HL-60 (cell line): ENCODE data around the gene APBB2.

Source experiments
- DNase-seq, 2 experiments: peaks; one replicate each; pipeline ENCODE4 v3.0.0-alpha.2; 2010 to 2020; ENCODE audit warnings: low read depth in 1 of 2, low spot score in 1 of 2
- H3K27ac ChIP-seq: fragments of 250-450 bp; sonication (Bioruptor Pico); replicated peaks from 2 replicates; pipeline ENCODE4 v1.5.1; 2020; ENCODE audit warnings: mild to moderate bottlenecking, moderate library complexity
- H3K27me3 ChIP-seq: fragments of 250-450 bp; sonication (Bioruptor Pico); 2 replicates; pipeline ENCODE4 v1.5.1; 2021; ENCODE audit warnings: mild to moderate bottlenecking, moderate library complexity; ENCODE audit not compliant: insufficient read depth, poor library complexity, severe bottlenecking
- H3K4me3 ChIP-seq: replicated peaks from 2 replicates; pipeline ENCODE4 v1.5.1; 2011; ENCODE audit warnings: mild to moderate bottlenecking, control low read depth, low read length; ENCODE audit not compliant: insufficient read depth
- GABPA ChIP-seq: IDR thresholded peaks from 2 replicates; pipeline ENCODE4 v1.6.1; 2012; ENCODE audit warnings: low read depth
- POLR2AphosphoS5 ChIP-seq: IDR thresholded peaks from 2 replicates; pipeline ENCODE4 v1.6.1; 2012; ENCODE audit warnings: low read depth
- SPI1 ChIP-seq: IDR thresholded peaks from 2 replicates; pipeline ENCODE4 v1.6.1; 2012; ENCODE audit warnings: low read depth, mild to moderate bottlenecking, borderline replicate concordance
- TF ChIP-seq, protein P1 (sequence below): IDR thresholded peaks from 2 replicates; pipeline ENCODE4 v1.6.1; 2012; ENCODE audit warnings: low read depth; ENCODE audit not compliant: insufficient replicate concordance
- TF ChIP-seq, protein P2 (sequence below): IDR thresholded peaks from one replicate; pipeline ENCODE4 v1.5.1; 2011; ENCODE audit warnings: low read length, control low read depth, inconsistent platforms; ENCODE audit not compliant: insufficient read depth

The APBB2 gene

DNA sequence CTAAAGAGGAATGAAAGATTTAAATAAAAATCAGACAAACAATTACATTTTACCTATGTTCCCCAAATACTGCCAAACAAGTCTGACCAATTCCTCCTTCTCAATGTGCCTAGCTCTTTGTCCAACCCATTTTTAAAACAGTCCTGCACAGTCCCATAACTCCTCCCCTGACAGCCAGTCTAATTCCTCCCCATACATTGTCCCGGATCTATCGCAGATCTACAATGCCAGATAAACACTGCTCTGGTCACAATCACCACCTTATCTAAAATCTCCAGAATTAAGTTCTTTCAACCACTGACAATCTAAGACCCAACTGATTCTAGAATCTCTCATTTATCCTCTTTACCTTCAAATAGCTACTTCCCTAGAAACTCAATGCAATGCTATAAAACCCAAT lies 176.0 kb downstream of the APBB2 start:
- Histone ChIP-seq H3K4me3 (no peak overlapping the region), H3K27me3 (no peaks in the 10 kb centered on the region), H3K27ac (no peak overlapping the region)
- DNase-seq = no peak
- TF ChIP-seq, protein P1, sequence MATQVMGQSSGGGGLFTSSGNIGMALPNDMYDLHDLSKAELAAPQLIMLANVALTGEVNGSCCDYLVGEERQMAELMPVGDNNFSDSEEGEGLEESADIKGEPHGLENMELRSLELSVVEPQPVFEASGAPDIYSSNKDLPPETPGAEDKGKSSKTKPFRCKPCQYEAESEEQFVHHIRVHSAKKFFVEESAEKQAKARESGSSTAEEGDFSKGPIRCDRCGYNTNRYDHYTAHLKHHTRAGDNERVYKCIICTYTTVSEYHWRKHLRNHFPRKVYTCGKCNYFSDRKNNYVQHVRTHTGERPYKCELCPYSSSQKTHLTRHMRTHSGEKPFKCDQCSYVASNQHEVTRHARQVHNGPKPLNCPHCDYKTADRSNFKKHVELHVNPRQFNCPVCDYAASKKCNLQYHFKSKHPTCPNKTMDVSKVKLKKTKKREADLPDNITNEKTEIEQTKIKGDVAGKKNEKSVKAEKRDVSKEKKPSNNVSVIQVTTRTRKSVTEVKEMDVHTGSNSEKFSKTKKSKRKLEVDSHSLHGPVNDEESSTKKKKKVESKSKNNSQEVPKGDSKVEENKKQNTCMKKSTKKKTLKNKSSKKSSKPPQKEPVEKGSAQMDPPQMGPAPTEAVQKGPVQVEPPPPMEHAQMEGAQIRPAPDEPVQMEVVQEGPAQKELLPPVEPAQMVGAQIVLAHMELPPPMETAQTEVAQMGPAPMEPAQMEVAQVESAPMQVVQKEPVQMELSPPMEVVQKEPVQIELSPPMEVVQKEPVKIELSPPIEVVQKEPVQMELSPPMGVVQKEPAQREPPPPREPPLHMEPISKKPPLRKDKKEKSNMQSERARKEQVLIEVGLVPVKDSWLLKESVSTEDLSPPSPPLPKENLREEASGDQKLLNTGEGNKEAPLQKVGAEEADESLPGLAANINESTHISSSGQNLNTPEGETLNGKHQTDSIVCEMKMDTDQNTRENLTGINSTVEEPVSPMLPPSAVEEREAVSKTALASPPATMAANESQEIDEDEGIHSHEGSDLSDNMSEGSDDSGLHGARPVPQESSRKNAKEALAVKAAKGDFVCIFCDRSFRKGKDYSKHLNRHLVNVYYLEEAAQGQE = no peak
- TF ChIP-seq POLR2AphosphoS5 = no peak
- TF ChIP-seq, protein P2, sequence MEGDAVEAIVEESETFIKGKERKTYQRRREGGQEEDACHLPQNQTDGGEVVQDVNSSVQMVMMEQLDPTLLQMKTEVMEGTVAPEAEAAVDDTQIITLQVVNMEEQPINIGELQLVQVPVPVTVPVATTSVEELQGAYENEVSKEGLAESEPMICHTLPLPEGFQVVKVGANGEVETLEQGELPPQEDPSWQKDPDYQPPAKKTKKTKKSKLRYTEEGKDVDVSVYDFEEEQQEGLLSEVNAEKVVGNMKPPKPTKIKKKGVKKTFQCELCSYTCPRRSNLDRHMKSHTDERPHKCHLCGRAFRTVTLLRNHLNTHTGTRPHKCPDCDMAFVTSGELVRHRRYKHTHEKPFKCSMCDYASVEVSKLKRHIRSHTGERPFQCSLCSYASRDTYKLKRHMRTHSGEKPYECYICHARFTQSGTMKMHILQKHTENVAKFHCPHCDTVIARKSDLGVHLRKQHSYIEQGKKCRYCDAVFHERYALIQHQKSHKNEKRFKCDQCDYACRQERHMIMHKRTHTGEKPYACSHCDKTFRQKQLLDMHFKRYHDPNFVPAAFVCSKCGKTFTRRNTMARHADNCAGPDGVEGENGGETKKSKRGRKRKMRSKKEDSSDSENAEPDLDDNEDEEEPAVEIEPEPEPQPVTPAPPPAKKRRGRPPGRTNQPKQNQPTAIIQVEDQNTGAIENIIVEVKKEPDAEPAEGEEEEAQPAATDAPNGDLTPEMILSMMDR = no peak
- TF ChIP-seq GABPA = no peak
- TF ChIP-seq SPI1 = no peak

DNA sequence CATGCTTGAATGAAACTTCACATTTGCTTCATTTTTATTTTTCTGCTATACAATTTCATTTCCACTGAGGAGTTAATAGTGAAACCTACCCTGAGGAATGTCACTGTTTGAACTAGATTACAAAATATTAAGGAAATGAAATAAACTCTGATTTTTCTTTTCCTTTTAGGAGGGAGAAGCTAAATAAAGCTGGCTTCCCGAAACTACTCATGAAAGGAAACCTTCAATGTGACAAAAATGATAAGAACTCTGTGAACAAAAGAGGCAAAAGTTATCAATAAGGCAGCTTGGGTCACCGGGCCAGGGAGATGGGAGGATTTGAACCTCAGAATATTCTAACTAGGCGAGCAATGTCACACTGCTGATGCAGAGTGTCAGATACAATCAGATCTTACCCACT lies 185.2 kb downstream of the APBB2 start:
- DNase-seq = no peak
- Histone ChIP-seq H3K27ac (no peak overlapping the region), H3K27me3 (no peaks in the 10 kb centered on the region), H3K4me3 (no peak overlapping the region)
- TF ChIP-seq SPI1 = no peak
- TF ChIP-seq POLR2AphosphoS5 = no peak
- TF ChIP-seq, protein P1 = no peak
- TF ChIP-seq, protein P2 = no peak
- TF ChIP-seq GABPA = no peak

DNA sequence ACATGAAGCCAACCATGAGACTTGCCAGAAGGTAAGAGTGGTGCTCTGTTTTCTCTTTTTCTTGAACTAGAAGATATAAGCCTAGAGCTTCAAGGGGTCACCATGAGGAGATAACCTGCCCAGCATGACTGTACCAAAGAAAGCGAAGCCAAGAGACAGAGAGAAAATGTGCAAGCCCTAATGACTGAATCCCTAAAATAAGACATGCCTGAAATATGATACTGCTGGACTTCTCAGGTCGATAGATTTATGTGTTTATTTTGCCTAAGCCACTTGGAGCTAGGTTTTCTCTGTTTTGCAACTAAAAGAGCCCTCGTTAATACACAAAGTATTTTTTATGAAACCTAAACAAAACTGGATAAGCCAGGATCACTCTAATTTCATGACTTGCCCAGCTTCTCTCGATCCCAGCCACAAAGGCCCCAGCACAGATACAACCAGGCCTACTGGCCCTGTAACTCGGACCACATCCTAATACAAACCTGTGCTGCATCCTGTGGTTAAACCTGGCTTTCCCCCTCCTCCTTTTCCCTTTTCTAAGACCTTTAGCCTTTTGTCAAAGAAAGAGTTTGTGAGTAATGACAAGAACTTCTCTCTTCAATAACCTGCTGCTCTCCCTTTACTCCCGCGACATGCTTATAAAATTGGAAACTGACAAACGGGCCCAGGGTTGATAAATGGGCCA lies 185.8 kb downstream of the APBB2 start:
- Histone ChIP-seq H3K27me3 (no peaks in the 10 kb centered on the region), H3K27ac (no peak overlapping the region), H3K4me3 (no peak overlapping the region)
- no peak for TF ChIP-seq POLR2AphosphoS5
- TF ChIP-seq SPI1 = no peak
- TF ChIP-seq GABPA = no peak
- TF ChIP-seq, protein P2 = no peak
- TF ChIP-seq, protein P1 = no peak
- DNase-seq = no peak
